ENCODE measurements around the gene BMP5.

DNA sequence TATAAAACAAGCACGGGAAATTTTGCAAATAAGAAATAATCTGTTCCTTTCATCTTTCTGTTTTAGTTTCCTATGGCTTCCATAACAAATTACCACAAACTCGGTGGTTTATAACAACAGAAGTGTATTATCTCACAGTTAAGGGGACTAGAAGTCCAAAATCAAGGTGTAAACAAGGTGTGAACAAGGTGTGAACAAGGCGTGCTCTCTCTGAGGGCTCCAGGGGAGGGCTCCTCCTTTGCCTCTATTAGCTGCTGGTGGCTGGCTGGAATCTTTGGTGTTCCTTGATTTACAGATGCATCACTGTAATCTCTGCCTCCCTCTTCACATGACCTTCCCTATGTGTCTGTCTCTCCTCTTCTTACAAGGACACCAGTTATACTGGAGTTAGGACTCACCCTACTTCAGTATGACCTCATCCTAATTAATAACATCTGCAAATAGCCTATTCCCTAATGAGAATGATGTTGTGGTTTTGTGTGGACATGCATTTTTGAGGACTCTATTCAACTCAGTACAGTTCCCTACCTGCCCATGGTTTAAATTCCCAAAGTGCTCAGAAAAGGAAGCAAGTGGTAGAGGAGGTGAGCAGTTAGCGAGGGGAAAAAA lies 17.5 kb upstream of the BMP5 start:
- TF ChIP-seq, protein P1, sequence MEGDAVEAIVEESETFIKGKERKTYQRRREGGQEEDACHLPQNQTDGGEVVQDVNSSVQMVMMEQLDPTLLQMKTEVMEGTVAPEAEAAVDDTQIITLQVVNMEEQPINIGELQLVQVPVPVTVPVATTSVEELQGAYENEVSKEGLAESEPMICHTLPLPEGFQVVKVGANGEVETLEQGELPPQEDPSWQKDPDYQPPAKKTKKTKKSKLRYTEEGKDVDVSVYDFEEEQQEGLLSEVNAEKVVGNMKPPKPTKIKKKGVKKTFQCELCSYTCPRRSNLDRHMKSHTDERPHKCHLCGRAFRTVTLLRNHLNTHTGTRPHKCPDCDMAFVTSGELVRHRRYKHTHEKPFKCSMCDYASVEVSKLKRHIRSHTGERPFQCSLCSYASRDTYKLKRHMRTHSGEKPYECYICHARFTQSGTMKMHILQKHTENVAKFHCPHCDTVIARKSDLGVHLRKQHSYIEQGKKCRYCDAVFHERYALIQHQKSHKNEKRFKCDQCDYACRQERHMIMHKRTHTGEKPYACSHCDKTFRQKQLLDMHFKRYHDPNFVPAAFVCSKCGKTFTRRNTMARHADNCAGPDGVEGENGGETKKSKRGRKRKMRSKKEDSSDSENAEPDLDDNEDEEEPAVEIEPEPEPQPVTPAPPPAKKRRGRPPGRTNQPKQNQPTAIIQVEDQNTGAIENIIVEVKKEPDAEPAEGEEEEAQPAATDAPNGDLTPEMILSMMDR (IDR thresholded peaks at IDR 0.05) = no peak
- no peak for TF ChIP-seq POLR2AphosphoS5 (IDR thresholded peaks at IDR 0.05; ENCODE audit: low read depth, low read length)
